NCI-H226 (cell line): ENCODE data around the gene COL27A1.

Source experiments
- DNase-seq: peaks from one replicate; pipeline ENCODE4 v3.0.0-alpha.2; 2015

The COL27A1 gene

GRCh38 chr9:114155263-114155994 is at the start of gene COL27A1:
Gene COL27A1, plus strand, starts transcription at chr9:114155537. Its CDS starts 414 bp downstream, at chr9:114155951.
- peak; percentile 52 for DNase-seq

GRCh38 chr9:114107286-114108001 is 47.9 kb upstream of the COL27A1 start:
- no peak for DNase-seq

DNA sequence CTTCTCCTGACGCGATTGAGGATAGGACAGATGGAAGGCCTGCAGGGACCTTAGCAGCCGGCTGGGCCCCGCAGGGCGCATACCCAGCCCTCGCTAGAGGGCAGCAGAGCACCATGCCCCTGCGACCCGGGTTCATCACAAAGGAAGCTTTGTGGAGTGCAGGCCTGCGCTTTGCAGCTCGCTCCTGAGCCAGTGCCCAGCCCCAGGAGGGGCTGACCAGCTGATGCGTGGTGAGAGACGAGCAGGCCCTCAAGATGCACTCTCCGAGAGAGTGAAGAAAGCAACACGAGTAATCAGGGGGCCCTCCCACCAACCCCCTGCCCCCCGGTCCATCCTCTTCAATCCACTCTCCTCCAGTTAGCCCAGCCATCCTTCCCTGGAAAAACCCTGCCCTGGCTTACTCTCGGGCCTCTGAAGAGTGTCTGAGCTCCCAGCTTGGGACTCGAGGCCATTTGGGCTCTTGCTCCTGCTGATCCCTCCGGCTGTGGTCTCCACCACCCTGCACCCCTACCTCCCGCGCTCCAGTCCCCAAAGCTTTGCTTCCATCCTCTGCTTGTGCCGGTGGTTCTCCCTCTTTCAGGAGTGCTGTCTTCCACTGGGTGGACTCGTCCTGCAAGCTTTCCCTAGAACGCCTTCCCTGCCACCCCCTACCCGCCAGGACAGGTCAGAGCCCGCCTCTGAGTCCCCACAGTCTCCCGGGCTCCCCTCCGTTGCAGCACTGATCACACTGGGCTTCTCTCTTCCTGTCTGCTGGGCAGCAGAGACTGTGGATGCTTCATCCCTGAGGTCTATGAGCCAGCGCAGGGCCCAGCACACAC is 47.1 kb upstream of the COL27A1 start:
- DNase-seq, result peak; percentile 54

- DNase-seq, result no peak
These were observed 46.2 kb upstream of the COL27A1 start for GRCh38 chr9:114109124-114109523.

- DNase-seq, result peak; percentile 75
These were observed 45.2 kb upstream of the COL27A1 start for GRCh38 chr9:114110180-114110579.

GRCh38 chr9:114112325-114112724 is 43.0 kb upstream of the COL27A1 start:
- no peak for DNase-seq

GRCh38 chr9:114112778-114113584 is 42.4 kb upstream of the COL27A1 start:
- peak; percentile 23 for DNase-seq

DNA sequence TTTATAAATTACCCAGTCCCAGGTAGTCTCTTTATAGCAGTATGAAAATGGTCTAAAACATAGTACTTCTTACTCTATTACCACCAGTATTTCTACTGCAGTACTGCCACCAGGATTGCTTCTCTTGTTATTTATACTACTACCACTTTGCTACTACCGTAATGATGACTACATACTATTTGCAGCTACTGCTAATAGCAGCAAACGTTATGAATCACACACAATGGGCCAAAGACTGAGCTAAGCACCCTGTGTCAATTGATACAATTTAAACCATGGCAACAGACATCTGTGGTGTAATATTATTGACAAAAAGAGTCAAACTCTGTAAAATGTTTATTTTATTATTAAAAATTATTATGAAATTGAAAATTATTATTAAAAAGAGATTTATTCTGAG is 41.0 kb upstream of the COL27A1 start:
- DNase-seq, result no peak

GRCh38 chr9:114115654-114116125 is 39.6 kb upstream of the COL27A1 start:
- no peak for DNase-seq

GRCh38 chr9:114116126-114116747 is 39.1 kb upstream of the COL27A1 start:
- DNase-seq, result peak; percentile 10

- no peak for DNase-seq
These were observed 37.7 kb upstream of the COL27A1 start for GRCh38 chr9:114117614-114117995.

- no peak for DNase-seq
These were observed 37.1 kb upstream of the COL27A1 start for GRCh38 chr9:114117996-114118830.

GRCh38 chr9:114119242-114120191 is 35.8 kb upstream of the COL27A1 start:
- DNase-seq, result no peak

- DNase-seq, result no peak
These were observed 34.9 kb upstream of the COL27A1 start for GRCh38 chr9:114120192-114121014.

DNA sequence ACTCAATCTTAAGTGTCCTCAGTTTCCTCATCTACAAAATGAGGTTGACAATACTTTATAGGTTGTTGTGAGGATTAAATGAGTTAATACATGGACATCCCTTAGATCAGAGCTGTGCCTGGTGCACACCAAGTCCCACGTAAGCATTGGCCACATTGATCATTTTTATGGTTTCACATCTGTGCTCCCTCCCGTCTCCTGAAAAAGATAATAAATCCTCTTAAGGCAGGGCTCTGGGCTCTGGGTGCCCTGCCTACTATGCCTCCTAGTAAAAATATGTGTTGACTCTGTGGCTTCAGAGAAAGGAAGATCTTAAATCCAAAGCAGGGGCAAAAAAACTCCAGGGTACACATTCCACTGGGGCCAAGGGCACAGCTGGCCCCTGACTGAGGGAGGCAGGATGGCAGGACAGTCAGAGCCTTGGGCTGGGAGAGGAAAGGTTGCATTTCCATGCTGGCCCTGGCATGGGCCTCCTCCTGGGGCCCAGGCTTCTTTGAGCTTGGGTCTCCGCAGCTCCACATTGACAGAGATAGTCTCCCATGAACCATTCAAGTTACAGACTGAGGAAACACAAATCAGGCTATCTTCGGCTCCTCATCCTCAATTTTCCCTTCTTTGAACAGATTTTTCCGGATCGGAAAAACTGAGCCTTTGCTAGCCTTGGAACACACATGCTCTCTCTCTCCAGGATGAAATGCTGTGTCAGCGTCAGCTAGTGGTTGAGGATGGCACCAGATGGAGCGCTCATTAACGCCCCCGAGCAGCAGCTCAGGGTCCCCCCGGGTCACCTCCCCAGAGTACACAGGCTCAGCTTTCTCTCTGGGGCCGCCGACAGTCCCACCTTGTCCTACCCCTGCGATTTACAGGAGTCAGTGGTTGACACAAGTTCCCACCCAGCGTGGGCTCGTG is 33.9 kb upstream of the COL27A1 start:
- no peak for DNase-seq

DNA sequence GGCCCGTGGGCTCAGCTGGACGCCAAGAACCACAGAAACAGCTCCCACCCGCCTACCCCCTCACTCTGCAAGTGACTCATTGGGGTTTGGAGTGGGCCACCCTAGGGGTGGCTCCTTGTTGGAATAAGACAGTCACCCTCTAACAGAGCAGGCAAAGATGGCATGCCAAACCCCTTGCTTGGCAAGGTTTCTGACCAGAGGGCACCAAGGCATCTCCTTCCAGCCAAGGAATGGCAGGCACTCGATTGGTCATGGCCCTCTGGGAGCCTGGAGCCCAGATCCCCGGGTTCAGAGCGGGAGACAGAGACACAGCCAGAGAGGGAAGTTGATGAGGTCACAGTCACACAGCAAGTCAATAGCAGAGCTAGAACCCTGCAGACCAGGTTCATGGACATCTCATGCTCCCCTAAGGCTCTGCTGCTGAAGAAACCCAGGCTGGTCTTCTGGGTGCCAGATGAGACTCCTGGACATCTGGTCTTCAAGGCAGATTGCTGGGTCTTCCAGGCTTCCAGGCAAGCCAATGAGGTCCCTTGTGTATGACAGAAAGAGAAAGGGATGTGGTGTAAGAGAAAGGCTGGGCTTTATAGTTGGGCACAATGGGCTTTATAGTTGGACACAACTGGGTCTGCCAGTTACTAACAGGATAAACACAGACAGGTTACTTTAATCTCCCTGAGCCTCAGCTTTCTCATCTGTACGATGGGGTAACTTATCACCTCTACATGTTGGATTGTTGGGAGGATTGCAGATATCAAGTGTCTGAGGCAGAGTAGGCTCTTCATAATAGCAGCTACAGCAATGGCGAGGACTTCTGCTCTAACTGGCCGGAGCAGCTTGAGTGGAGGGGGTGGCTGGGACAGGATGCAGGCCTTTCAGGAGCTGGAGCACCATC is 33.0 kb upstream of the COL27A1 start:
- no peak for DNase-seq
